Measurements from ENCODE around the gene OR51S1.

The OR51S1 gene

DNA sequence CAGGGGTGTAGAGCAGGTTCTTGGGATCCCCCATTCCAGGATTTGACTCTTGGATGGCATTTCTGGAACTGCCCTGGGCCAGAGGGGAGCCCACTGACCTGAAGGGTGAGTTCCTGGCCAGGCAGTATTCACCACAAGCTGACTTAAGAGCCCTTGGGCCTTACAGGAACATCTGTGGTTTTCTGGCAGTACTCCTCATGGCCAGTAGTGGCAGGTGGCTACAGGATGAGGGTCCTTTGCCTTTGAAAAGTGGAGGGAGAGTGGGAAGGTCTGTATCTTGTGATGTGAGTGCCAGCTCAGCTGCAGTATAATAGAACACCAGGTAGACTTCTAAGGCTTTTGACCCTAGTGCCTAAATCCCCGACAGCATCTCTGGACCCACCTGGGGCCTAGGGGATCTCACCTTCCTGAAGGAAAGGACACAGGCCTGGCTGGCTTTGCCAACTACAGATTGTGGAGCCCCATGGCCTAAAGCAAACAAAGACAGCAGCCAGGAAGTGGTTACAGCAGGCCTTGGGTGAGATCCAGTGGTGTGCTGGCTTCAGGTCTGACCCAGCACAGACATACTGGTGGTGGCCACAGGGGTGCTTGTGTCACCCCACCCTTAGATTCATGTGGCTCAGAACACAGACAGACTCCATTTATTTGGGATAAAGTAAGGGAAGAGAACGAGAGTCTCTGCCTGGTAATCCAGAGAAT lies 9.0 kb downstream of the OR51S1 start:
- H3K4me3 ChIP-seq (ENCODE audit: low read depth, low read length) = no peak overlapping the region
- no peak for TF ChIP-seq CTCF (IDR thresholded peaks at IDR 0.05; ENCODE audit: low read depth, low read length)

DNA sequence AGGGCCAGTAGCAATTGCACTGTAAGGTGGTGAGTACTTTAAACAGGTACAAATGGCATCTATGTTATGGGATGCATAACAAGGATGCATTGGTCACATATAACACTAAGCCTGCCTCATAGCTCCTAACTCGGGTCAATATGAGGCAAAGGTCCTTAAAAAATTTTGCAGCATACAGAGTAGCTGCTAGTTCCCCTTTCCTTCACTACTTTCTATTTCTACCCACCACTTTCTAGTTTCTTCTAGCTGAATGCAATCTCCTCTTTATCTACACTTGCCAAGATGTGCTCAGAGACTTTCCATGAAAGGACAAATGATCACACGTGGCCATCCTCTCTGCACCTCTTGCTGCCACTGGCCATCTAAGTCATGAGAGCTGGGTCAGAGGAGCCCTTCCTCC lies 18.1 kb downstream of the OR51S1 start:
- no peak for TF ChIP-seq CTCF (IDR thresholded peaks at IDR 0.05; ENCODE audit: low read depth, low read length)

GRCh38 chr11:4830346-4830745 lies 18.7 kb downstream of the OR51S1 start:
- TF ChIP-seq CTCF (IDR thresholded peaks at IDR 0.05; ENCODE audit: low read depth, low read length) = no peak
- H3K4me3 ChIP-seq (ENCODE audit: low read depth, low read length) = no peak overlapping the region

More for the DNA sequence above, 18.1 kb downstream of the OR51S1 start:
- no peak overlapping the region for H3K4me3 ChIP-seq (ENCODE audit: low read depth, low read length)

- TF ChIP-seq CTCF (IDR thresholded peaks at IDR 0.05; ENCODE audit: low read depth, low read length) = no peak
- H3K4me3 ChIP-seq (ENCODE audit: low read depth, low read length) = no peak overlapping the region
Observed at GRCh38 chr11:4826425-4826824, 22.6 kb downstream of the OR51S1 start.

GRCh38 chr11:4825132-4825531 lies 23.9 kb downstream of the OR51S1 start:
- TF ChIP-seq CTCF (IDR thresholded peaks at IDR 0.05; ENCODE audit: low read depth, low read length) = no peak
- no peak overlapping the region for H3K4me3 ChIP-seq (ENCODE audit: low read depth, low read length)

- H3K4me3 ChIP-seq (ENCODE audit: low read depth, low read length) = no peak within 1 kb of the TSS
- no peak for TF ChIP-seq CTCF (IDR thresholded peaks at IDR 0.05; ENCODE audit: low read depth, low read length)
Observed at GRCh38 chr11:4821021-4821420, 28.0 kb downstream of the OR51S1 start, which contains the start of gene OR51F2. OR51F2 (plus strand) TSS chr11:4821321; CDS start chr11:4821422, 101 bp downstream.

DNA sequence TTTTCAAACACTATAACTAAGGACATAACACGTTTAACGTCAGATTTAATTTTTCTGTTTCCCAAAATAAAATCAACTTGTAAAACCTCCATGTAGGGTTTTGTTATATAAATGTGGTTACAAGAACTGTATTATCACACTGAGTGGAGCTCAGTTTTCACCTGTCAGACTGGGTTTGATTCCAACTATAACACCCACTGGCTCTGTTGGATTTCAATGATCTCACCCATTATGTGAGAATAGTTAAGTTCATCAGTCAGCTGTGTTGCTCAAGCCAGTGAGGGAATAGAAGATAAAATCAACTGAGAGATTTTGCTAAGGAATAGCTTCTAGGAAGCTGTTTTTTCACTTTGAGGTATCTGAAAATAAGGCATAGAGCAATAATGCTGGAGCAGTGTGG lies 39.8 kb downstream of the OR51S1 start:
- no peak overlapping the region for H3K4me3 ChIP-seq (ENCODE audit: low read depth, low read length)
- TF ChIP-seq CTCF (IDR thresholded peaks at IDR 0.05; ENCODE audit: low read depth, low read length) = no peak
